IMR-90 (cell line): ENCODE measurements around the gene COX14. TPM values are rescaled to one million over a fixed set of nuclear protein-coding genes. Genes with fewer than 3 reads are reported as not detected.
A peak's percentile ranks its signal among the peaks of the same experiment; 100 is the strongest.

Experiments
- ATAC-seq: fragments of 200-7000 bp; cut with Tn5 transposase; 2 replicates; pipeline ENCODE4 v1.9.1; 2020; ENCODE audit warnings: low read depth, mild to moderate bottlenecking, moderate library complexity
- BruUV-seq: library from RNA; stranded (reverse); fragments of 400-500 nt; replicated peaks from 2 replicates; lab custom pipeline; 2021; lab: Mats Ljungman, UMichigan
- CTCF ChIA-PET: fragments of 300-600 bp; formaldehyde crosslinking; extraction: SDS; loops from one replicate; lab custom pipeline; 2021; ENCODE audit warnings: antibody characterized with exemption; lab: Yijun Ruan, JAX
- POLR2A ChIA-PET: fragments of 300-600 bp; sonication (Branson Sonifier 250); formaldehyde crosslinking; loops from one replicate; lab custom pipeline; 2022; ENCODE audit warnings: antibody characterized with exemption; ENCODE audit not compliant: unreplicated experiment; lab: Charles Lee
- DNase-seq: peaks from one replicate; pipeline ENCODE4 v3.0.0; 2013
- H2AFZ ChIP-seq: replicated peaks from 2 replicates; pipeline ENCODE3; 2013; ENCODE audit warnings: low read length, mild to moderate bottlenecking; ENCODE audit not compliant: poor library complexity
- H2AK5ac ChIP-seq: 2 replicates; pipeline ENCODE4 v1.6.1; 2013; ENCODE audit warnings: low read depth, low read length, inconsistent platforms
- H2AK9ac ChIP-seq: replicated peaks from 2 replicates; pipeline ENCODE3; 2013; ENCODE audit warnings: mild to moderate bottlenecking, low read depth, low read length, moderate library complexity; ENCODE audit not compliant: poor library complexity
- H2BK120ac ChIP-seq: 2 replicates; pipeline ENCODE4 v1.6.1; 2013; ENCODE audit warnings: low read depth, low read length, inconsistent platforms
- H2BK15ac ChIP-seq: 3 replicates; pipeline ENCODE4 v1.6.1; 2013; ENCODE audit warnings: low read depth, low read length, inconsistent platforms
- H2BK20ac ChIP-seq: 2 replicates; pipeline ENCODE4 v1.6.1; 2013; ENCODE audit warnings: low read depth, mild to moderate bottlenecking, inconsistent platforms, low read length, moderate library complexity
- H2BK5ac ChIP-seq: 2 replicates; pipeline ENCODE4 v1.6.1; 2013; ENCODE audit warnings: mild to moderate bottlenecking, low read depth, low read length, inconsistent platforms; ENCODE audit not compliant: poor library complexity, severe bottlenecking
- H3K14ac ChIP-seq: replicated peaks from 2 replicates; pipeline ENCODE4 v1.6.1; 2013; ENCODE audit warnings: low read depth, low read length, inconsistent platforms
- H3K18ac ChIP-seq: 2 replicates; pipeline ENCODE4 v1.6.1; 2013; ENCODE audit warnings: low read depth, low read length, control low read depth
- H3K23ac ChIP-seq: 2 replicates; pipeline ENCODE4 v1.6.1; 2013; ENCODE audit warnings: low read depth, low read length, inconsistent platforms
- H3K27ac ChIP-seq: 2 replicates; pipeline ENCODE4 v1.5.1; 2013; ENCODE audit warnings: mild to moderate bottlenecking, control low read depth, low read length; ENCODE audit not compliant: insufficient read depth
- H3K27me3 ChIP-seq: 2 replicates; pipeline ENCODE4 v1.6.1; 2013; ENCODE audit warnings: low read length; ENCODE audit not compliant: control insufficient read depth, insufficient read depth
- H3K36me3 ChIP-seq: 2 replicates; pipeline ENCODE4 v1.6.1; 2013; ENCODE audit warnings: low read length, mixed read lengths; ENCODE audit not compliant: control insufficient read depth, insufficient read depth
- H3K4ac ChIP-seq: 2 replicates; pipeline ENCODE4 v1.6.1; 2013; ENCODE audit warnings: low read depth, low read length, inconsistent platforms
- H3K4me1 ChIP-seq: 2 replicates; pipeline ENCODE4 v1.6.1; 2013; ENCODE audit warnings: low read length, mixed read lengths; ENCODE audit not compliant: control insufficient read depth, insufficient read depth
- H3K4me2 ChIP-seq: 2 replicates; pipeline ENCODE4 v1.6.1; 2013; ENCODE audit warnings: low read depth, mild to moderate bottlenecking, control low read depth, low read length, moderate library complexity
- H3K4me3 ChIP-seq: 2 replicates; pipeline ENCODE4 v1.5.1; 2013; ENCODE audit warnings: low read depth, mild to moderate bottlenecking, control low read depth, low read length, moderate library complexity; ENCODE audit not compliant: insufficient read depth
- H3K56ac ChIP-seq: 2 replicates; pipeline ENCODE4 v1.6.1; 2013; ENCODE audit warnings: low read length, inconsistent platforms; ENCODE audit not compliant: insufficient read depth; ENCODE audit errors: extremely low read depth
- H3K79me1 ChIP-seq, 2 experiments: 2 replicates each; pipeline ENCODE4 v1.6.1; 2013; ENCODE audit warnings: low read length in 2 of 2, inconsistent platforms in 1 of 2, low read depth in 1 of 2
- H3K9ac ChIP-seq: 2 replicates; pipeline ENCODE4 v1.6.1; 2013; ENCODE audit warnings: low read depth, low read length, control low read depth
- H3K9me1 ChIP-seq: 2 replicates; pipeline ENCODE4 v1.6.1; 2013; ENCODE audit warnings: low read length, inconsistent platforms; ENCODE audit not compliant: insufficient read depth
- H3K9me3 ChIP-seq: 2 replicates; pipeline ENCODE4 v1.6.1; 2013; ENCODE audit warnings: low read length; ENCODE audit not compliant: control insufficient read depth, insufficient read depth
- H4K20me1 ChIP-seq: 2 replicates; pipeline ENCODE4 v1.6.1; 2013; ENCODE audit warnings: low read length, inconsistent platforms; ENCODE audit not compliant: insufficient read depth
- H4K5ac ChIP-seq: 2 replicates; pipeline ENCODE4 v1.6.1; 2013; ENCODE audit warnings: mild to moderate bottlenecking, low read depth, low read length, control low read depth
- H4K8ac ChIP-seq, 2 experiments: 2 replicates each; pipeline ENCODE4 v1.6.1; 2013; ENCODE audit warnings: low read depth in 2 of 2, low read length in 2 of 2, control low read depth in 1 of 2, inconsistent platforms in 1 of 2
- H4K91ac ChIP-seq: 2 replicates; pipeline ENCODE4 v1.6.1; 2013; ENCODE audit warnings: low read depth, low read length, inconsistent platforms; ENCODE audit not compliant: insufficient read depth
- ELK1 ChIP-seq: fragments of 150-350 bp; IDR thresholded peaks from 2 replicates; pipeline ENCODE4 v1.6.1; 2016; ENCODE audit warnings: low read depth, mild to moderate bottlenecking, low read length, moderate library complexity, borderline replicate concordance
- FOS ChIP-seq: fragments of 150-350 bp; IDR thresholded peaks from 2 replicates; pipeline ENCODE4 v1.6.1; 2016; ENCODE audit warnings: low read depth, low read length
- MAZ ChIP-seq: IDR thresholded peaks from 2 replicates; pipeline ENCODE4 v1.6.1; 2012; ENCODE audit warnings: low read depth, mild to moderate bottlenecking, low read length, improper control_type of control experiment, moderate library complexity, borderline replicate concordance
- POLR2A ChIP-seq: IDR thresholded peaks from 2 replicates; pipeline ENCODE4 v1.6.1; 2012; ENCODE audit warnings: mild to moderate bottlenecking, low read depth, low read length
- SMC3 ChIP-seq: fragments of 150-350 bp; IDR thresholded peaks from 2 replicates; pipeline ENCODE4 v1.6.1; 2016; ENCODE audit warnings: low read depth, mild to moderate bottlenecking, antibody characterized with exemption, low read length, moderate library complexity
- WGBS, 2 experiments: methylation state at CpG; one replicate each; pipeline versions ENCODE4 v1.1.5 to v1.1.7; 2013; ENCODE audit warnings: missing lambda C conversion rate in 2 of 2; ENCODE audit not compliant: insufficient read length in 1 of 2; ENCODE audit errors: extremely low coverage in 2 of 2; 5-methylcytosine and 5-hydroxymethylcytosine counted together
- dilution Hi-C: fragments of 300-500 bp; cut with HindIII; formaldehyde crosslinking; loops from one replicate; pipeline ENCODE4 v1.14.3; 2018; ENCODE audit warnings: low sequenced_read_pairs; ENCODE audit not compliant: unreplicated experiment
- in situ Hi-C: fragments of 300-500 bp; cut with MboI; formaldehyde crosslinking; loops from 3 replicates; pipeline ENCODE4 v1.14.3; 2019; ENCODE audit warnings: low sequenced_read_pairs, inconsistent platforms, mixed read lengths
- intact Hi-C: fragments of 100-400 bp; cut with micrococcal nuclease; formaldehyde crosslinking; loops from 2 replicates; pipeline ENCODE4 v1.10.0; 2022
- polyA plus RNA-seq, 3 experiments: library from polyadenylated mRNA; depleted of rRNA; stranded (reverse); fragments of >200 nt; gene quantifications; 2 replicates each; pipeline ENCODE4 v1.2.3, GENCODE V29; 2012; ENCODE audit warnings: low replicate concordance in 1 of 3
- total RNA-seq: library from RNA; depleted of rRNA; stranded (reverse); fragments of >200 nt; gene quantifications from 2 replicates; pipeline ENCODE4 v1.2.3, GENCODE V29; 2012
- TF ChIP-seq, protein P1 (sequence below): fragments of 150-350 bp; IDR thresholded peaks from 2 replicates; pipeline ENCODE4 v1.6.1; 2017; ENCODE audit warnings: mild to moderate bottlenecking, antibody characterized with exemption, low read length, low read depth

COX14 gene
- total and polyA plus RNA-seq, 2 of the 4 experiments (the other 2 are of a cell fraction) = 30.8 to 81.8 TPM

DNA sequence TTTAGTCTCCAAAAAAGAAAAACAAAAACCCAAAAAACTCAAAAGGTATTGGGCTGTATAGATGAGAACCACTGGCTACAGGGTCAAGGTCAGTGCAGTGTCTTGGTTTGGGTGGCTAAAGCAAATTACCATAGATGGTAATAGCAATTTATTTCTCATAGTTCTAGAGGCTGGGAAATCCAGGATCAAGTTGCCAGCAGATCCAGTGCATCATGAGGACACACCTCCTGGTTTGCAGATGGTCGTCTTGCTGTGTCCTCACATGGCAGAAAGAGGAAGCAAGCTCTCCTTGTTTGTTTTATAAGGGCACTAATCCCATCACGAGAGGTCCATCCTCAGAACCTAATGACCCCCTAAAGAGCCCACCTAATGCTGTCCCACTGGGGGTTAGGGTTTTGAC lies 11.2 kb downstream of the COX14 start:
- no peak overlapping the region for H2BK15ac ChIP-seq
- H3K4me1 ChIP-seq = no peaks in the 10 kb centered on the region
- dilution Hi-C loops (no loop called here), in situ Hi-C loops (no loop called here), intact Hi-C loops (no loop called here)
- H4K91ac ChIP-seq = no peak overlapping the region
- ChIA-PET CTCF (interaction anchor here (3.3 kb wide), 1 partner anchor 12 kb away, joined by 13 read pairs; the partner anchor contains the start of gene COX14), POLR2A (no interaction called here)
- H3K56ac ChIP-seq = no peak overlapping the region
- H3K18ac ChIP-seq = no peak overlapping the region
- no peak overlapping the region for H3K4me2 ChIP-seq
- no peak overlapping the region for H4K5ac ChIP-seq
- no CpG with 5 or more reads among the region's 2 CpGs for WGBS, 2 experiments
- no peak overlapping the region for H3K4me3 ChIP-seq
- H3K9me3 ChIP-seq = no peaks in the 10 kb centered on the region
- H4K20me1 ChIP-seq = peaks cover 5% of the 10 kb centered on the region; the same call in 1 of the 2 replicates
- ATAC-seq (no peak), DNase-seq (peak; percentile 15)
- no peak overlapping the region for H3K27ac ChIP-seq
- H3K27me3 ChIP-seq = no peaks in the 10 kb centered on the region
- H2BK20ac ChIP-seq = no peak overlapping the region
- H2BK120ac ChIP-seq = no peak overlapping the region
- no peak overlapping the region for H2AFZ ChIP-seq
- H3K36me3 ChIP-seq = peaks cover 30% of the 10 kb centered on the region
- no TSS peak for BruUV-seq
- H2BK5ac ChIP-seq = no peak overlapping the region
- H3K9ac ChIP-seq = no peak overlapping the region
- H3K79me1 ChIP-seq = peaks cover 13 to 57% of the 10 kb centered on the region in 2 experiments
- TF ChIP-seq SMC3 = no peak
- no peak for TF ChIP-seq MAZ
- TF ChIP-seq, protein P1, sequence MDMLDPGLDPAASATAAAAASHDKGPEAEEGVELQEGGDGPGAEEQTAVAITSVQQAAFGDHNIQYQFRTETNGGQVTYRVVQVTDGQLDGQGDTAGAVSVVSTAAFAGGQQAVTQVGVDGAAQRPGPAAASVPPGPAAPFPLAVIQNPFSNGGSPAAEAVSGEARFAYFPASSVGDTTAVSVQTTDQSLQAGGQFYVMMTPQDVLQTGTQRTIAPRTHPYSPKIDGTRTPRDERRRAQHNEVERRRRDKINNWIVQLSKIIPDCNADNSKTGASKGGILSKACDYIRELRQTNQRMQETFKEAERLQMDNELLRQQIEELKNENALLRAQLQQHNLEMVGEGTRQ = no peak
- no peak for TF ChIP-seq ELK1
- TF ChIP-seq POLR2A = no peak
- no peak for TF ChIP-seq FOS
- H2AK5ac ChIP-seq = no peak overlapping the region
- H3K14ac ChIP-seq = no peak overlapping the region
- no peak overlapping the region for H3K4ac ChIP-seq
- H3K23ac ChIP-seq = no peak overlapping the region
- no peak overlapping the region for H4K8ac ChIP-seq
- H2AK9ac ChIP-seq = no peak overlapping the region
- H3K9me1 ChIP-seq = peaks cover 5% of the 10 kb centered on the region; the same call in 1 of the 2 replicates
